ENCODE measurements around the gene IDE.

The IDE gene

DNA sequence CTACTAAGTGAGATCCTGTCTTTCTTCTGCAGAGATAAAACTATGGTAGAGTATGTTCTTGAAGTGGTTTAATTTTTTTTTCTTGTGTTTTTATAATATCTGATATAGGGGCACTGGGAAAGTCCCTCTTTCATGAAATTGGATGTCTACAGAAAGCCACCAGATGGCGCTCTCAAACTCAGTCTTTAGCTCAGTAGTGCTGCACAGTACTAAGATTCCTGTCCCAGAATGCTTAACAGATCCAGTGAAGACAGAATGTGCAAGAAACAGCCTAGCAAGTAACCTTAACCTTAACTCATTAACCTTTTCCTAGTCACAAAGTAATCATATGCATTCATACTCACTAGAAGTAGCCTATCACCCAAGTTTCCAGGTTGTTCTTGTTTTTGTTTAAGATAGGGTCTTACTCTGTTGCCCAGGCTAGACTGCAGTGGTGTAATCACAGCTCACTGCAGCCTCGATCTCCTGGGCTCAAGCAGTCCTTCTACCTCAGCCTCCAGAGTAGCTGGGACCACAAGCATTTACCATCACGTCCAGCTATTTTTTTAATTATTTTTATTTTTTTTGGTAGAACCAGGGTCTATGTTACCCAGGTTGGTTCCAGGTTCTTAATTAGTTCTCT lies 56.7 kb downstream of the IDE start:
- Histone ChIP-seq H3K9ac (ENCODE audit: low read length) (no peak overlapping the region), H4K20me1 (ENCODE audit: low read depth, low read length) (no peaks in the 10 kb centered on the region), H3K4me3 (ENCODE audit: insufficient read depth, low read length, poor library complexity, severe bottlenecking) (no peak overlapping the region), H2AFZ (ENCODE audit: low read depth, low read length, severe bottlenecking) (no peak overlapping the region), H3K4me2 (ENCODE audit: low read depth, low read length, poor library complexity, severe bottlenecking) (no peak overlapping the region), H3K27me3 (ENCODE audit: low read length) (no peaks in the 10 kb centered on the region), H3K79me2 (ENCODE audit: insufficient read depth, low read length) (no peaks in the 10 kb centered on the region), H3F3A (ENCODE audit: insufficient read depth) (no peaks in the 10 kb centered on the region), H3K9me2 (replicated peaks; ENCODE audit: insufficient read depth, low read length) (no peaks in the 10 kb centered on the region), H3K9me3 (ENCODE audit: insufficient read depth, low read length) (no peaks in the 10 kb centered on the region), H3K27ac (ENCODE audit: low read depth, low read length) (no peak overlapping the region), H3K36me3 (ENCODE audit: low read length) (peaks cover 11% of the 10 kb centered on the region; the same call in 1 of the 2 replicates)
- TF ChIP-seq EZH2phosphoT487 (conservative IDR thresholded peaks at IDR 0.05; ENCODE audit: low read length), result no peak
- TF ChIP-seq, protein P1, sequence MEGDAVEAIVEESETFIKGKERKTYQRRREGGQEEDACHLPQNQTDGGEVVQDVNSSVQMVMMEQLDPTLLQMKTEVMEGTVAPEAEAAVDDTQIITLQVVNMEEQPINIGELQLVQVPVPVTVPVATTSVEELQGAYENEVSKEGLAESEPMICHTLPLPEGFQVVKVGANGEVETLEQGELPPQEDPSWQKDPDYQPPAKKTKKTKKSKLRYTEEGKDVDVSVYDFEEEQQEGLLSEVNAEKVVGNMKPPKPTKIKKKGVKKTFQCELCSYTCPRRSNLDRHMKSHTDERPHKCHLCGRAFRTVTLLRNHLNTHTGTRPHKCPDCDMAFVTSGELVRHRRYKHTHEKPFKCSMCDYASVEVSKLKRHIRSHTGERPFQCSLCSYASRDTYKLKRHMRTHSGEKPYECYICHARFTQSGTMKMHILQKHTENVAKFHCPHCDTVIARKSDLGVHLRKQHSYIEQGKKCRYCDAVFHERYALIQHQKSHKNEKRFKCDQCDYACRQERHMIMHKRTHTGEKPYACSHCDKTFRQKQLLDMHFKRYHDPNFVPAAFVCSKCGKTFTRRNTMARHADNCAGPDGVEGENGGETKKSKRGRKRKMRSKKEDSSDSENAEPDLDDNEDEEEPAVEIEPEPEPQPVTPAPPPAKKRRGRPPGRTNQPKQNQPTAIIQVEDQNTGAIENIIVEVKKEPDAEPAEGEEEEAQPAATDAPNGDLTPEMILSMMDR (IDR thresholded peaks at IDR 0.05; ENCODE audit: insufficient read depth, low read length, poor library complexity, severe bottlenecking), result peak; percentile 80

DNA sequence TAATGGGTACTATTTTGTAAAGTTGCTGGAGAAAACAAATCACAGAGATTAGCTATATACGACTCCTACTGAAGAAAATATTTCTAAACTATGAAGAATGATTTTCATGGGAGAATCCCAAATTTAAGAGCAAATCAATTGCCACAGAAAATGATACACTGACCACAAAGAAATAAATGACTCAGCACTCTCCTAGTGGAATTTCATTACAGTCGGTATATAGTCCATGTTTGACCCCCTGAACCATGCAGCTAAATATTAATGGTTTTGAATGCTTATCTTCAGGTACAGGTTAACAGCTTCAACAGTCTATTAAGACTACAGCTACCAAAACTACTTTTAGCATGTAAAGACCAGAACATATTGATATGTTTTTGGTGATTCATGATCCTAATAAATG lies 65.0 kb downstream of the IDE start:
- H3K9me3 ChIP-seq (ENCODE audit: insufficient read depth, low read length), result no peaks in the 10 kb centered on the region
- H3K9ac ChIP-seq (ENCODE audit: low read length), result no peak overlapping the region
- no peaks in the 10 kb centered on the region for H3K27me3 ChIP-seq (ENCODE audit: low read length)
- no peak overlapping the region for H3K4me2 ChIP-seq (ENCODE audit: low read depth, low read length, poor library complexity, severe bottlenecking)
- H3K4me3 ChIP-seq (ENCODE audit: insufficient read depth, low read length, poor library complexity, severe bottlenecking), result no peak overlapping the region
- no peaks in the 10 kb centered on the region for H3K9me2 ChIP-seq (replicated peaks; ENCODE audit: insufficient read depth, low read length)
- no peaks in the 10 kb centered on the region for H3F3A ChIP-seq (ENCODE audit: insufficient read depth)
- no peaks in the 10 kb centered on the region for H3K79me2 ChIP-seq (ENCODE audit: insufficient read depth, low read length)
- H3K36me3 ChIP-seq (ENCODE audit: low read length), result peaks cover 20% of the 10 kb centered on the region
- H4K20me1 ChIP-seq (ENCODE audit: low read depth, low read length), result no peaks in the 10 kb centered on the region
- no peak overlapping the region for H2AFZ ChIP-seq (ENCODE audit: low read depth, low read length, severe bottlenecking)
- H3K27ac ChIP-seq (ENCODE audit: low read depth, low read length), result no peak overlapping the region
- TF ChIP-seq, protein P1 (IDR thresholded peaks at IDR 0.05; ENCODE audit: insufficient read depth, low read length, poor library complexity, severe bottlenecking), result no peak
- no peak for TF ChIP-seq EZH2phosphoT487 (conservative IDR thresholded peaks at IDR 0.05; ENCODE audit: low read length)

DNA sequence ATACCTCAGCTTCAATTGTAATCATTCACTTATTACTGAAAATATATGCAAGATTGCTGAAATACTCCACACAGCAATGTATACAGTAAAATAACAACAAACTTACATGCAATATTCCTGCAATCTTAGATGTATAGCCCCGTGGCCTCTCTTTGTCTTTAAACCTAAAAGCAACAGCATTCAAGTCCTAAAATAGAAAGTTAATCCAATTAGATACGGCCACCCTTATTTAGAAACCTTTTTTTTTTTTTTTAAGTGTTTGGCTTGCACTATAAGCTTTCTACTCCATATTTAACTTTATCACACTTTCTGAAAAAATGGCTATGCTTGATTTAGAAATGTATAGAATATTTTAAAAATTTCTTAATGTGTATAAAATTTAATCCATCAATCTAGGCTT lies 67.6 kb downstream of the IDE start:
- TF ChIP-seq, protein P1 (IDR thresholded peaks at IDR 0.05; ENCODE audit: insufficient read depth, low read length, poor library complexity, severe bottlenecking), result no peak
- no peak for TF ChIP-seq EZH2phosphoT487 (conservative IDR thresholded peaks at IDR 0.05; ENCODE audit: low read length)
- Histone ChIP-seq H3K27ac (ENCODE audit: low read depth, low read length) (no peak overlapping the region), H3K9me2 (replicated peaks; ENCODE audit: insufficient read depth, low read length) (no peaks in the 10 kb centered on the region), H3K4me3 (ENCODE audit: insufficient read depth, low read length, poor library complexity, severe bottlenecking) (no peak overlapping the region), H3K36me3 (ENCODE audit: low read length) (peaks cover 16% of the 10 kb centered on the region; the same call in 1 of the 2 replicates), H3K9ac (ENCODE audit: low read length) (no peak overlapping the region), H3K4me2 (ENCODE audit: low read depth, low read length, poor library complexity, severe bottlenecking) (no peak overlapping the region), H3K9me3 (ENCODE audit: insufficient read depth, low read length) (no peaks in the 10 kb centered on the region), H4K20me1 (ENCODE audit: low read depth, low read length) (no peaks in the 10 kb centered on the region), H3K27me3 (ENCODE audit: low read length) (no peaks in the 10 kb centered on the region), H3K79me2 (ENCODE audit: insufficient read depth, low read length) (no peaks in the 10 kb centered on the region), H3F3A (ENCODE audit: insufficient read depth) (no peaks in the 10 kb centered on the region; the same call in 1 of the 2 replicates), H2AFZ (ENCODE audit: low read depth, low read length, severe bottlenecking) (no peak overlapping the region)
